WERI-Rb-1 (cell line): ENCODE measurements around the gene MRTFB.

ENCODE experiments used
- DNase-seq: peaks from one replicate; pipeline ENCODE4 v3.0.0-alpha.2; 2020
- H3K27ac ChIP-seq: fragments of 250-450 bp; sonication (Bioruptor Pico); 2 replicates; pipeline ENCODE4 v1.5.1; 2020; ENCODE audit warnings: mild to moderate bottlenecking, moderate library complexity
- H3K27me3 ChIP-seq: fragments of 250-450 bp; sonication (Bioruptor Pico); 2 replicates; pipeline ENCODE4 v1.5.1; 2021; ENCODE audit warnings: mild to moderate bottlenecking, low read depth, moderate library complexity; ENCODE audit not compliant: insufficient read depth, severe bottlenecking
- H3K36me3 ChIP-seq: fragments of 250-450 bp; sonication (Bioruptor Pico); 2 replicates; pipeline ENCODE4 v1.5.1; 2020; ENCODE audit warnings: mild to moderate bottlenecking, moderate library complexity
- H3K4me3 ChIP-seq: 2 replicates; pipeline ENCODE4 v1.5.1; 2011; ENCODE audit warnings: low read depth, mild to moderate bottlenecking, control low read depth, low read length
- H3K9me3 ChIP-seq: fragments of 250-450 bp; sonication (Bioruptor Pico); 2 replicates; pipeline ENCODE4 v1.5.1; 2021; ENCODE audit warnings: mild to moderate bottlenecking, moderate library complexity; ENCODE audit not compliant: severe bottlenecking
- CTCF ChIP-seq: IDR thresholded peaks from 2 replicates; pipeline ENCODE4 v1.5.1; 2011; ENCODE audit warnings: low read depth, mild to moderate bottlenecking, control low read depth, inconsistent platforms, low read length

MRTFB gene

DNA sequence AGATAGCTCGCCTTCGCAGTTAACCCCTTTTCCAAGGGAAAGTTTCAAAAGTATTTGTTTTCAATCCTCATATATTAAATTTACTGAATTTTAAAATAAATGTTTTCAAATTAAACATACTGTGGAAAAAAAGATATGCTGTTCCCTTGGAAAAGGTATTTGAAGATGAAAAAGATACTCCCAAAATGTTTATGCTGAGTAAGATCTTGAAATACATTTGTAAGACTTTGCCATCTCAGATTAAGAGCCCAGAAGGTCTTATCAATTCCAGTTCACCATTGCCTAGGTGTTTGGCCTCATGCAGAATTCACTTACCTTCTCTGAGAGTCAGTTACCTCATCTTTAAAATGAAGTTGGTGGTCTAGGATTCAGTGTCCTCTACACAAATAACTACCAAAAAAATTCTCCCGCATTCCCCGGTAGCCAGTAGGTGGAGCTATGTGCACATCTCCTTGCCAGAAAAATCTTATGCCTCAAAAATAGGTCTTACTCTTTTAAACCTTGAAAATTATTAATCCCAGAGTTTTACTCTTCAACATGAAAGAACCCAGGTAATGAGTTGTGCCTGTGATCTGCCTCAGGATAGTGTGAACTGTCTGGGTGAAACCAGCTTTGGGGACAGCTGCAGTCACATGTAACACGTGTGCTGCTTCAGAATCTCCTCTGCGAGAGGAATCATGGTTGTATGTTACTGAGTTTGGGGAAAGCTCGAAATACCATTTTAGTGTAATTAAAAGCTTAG, 178.3 kb downstream of the MRTFB start:
- no peak overlapping the region for H3K27ac ChIP-seq
- peak; percentile 67 for TF ChIP-seq CTCF
- no peaks in the 10 kb centered on the region for H3K9me3 ChIP-seq
- no peak overlapping the region for H3K4me3 ChIP-seq
- peaks cover 69% of the 10 kb centered on the region for H3K36me3 ChIP-seq
- H3K27me3 ChIP-seq, result no peaks in the 10 kb centered on the region
- DNase-seq, result peak; percentile 25

- no peak for DNase-seq
- no peaks in the 10 kb centered on the region for H3K9me3 ChIP-seq
- H3K27me3 ChIP-seq, result no peaks in the 10 kb centered on the region
- no peak for TF ChIP-seq CTCF
- no peak overlapping the region for H3K4me3 ChIP-seq
- no peak overlapping the region for H3K27ac ChIP-seq
- peaks cover 60% of the 10 kb centered on the region for H3K36me3 ChIP-seq
These were observed 180.3 kb downstream of the MRTFB start for GRCh38 chr16:14251419-14251818.

GRCh38 chr16:14252860-14253259, 181.7 kb downstream of the MRTFB start:
- DNase-seq, result no peak
- Histone ChIP-seq H3K36me3 (peaks cover 52% of the 10 kb centered on the region), H3K4me3 (no peak overlapping the region), H3K27me3 (no peaks in the 10 kb centered on the region), H3K27ac (no peak overlapping the region), H3K9me3 (no peaks in the 10 kb centered on the region)
- no peak for TF ChIP-seq CTCF

GRCh38 chr16:14263011-14263410, 191.9 kb downstream of the MRTFB start:
- no peak overlapping the region for H3K4me3 ChIP-seq
- H3K27me3 ChIP-seq, result no peaks in the 10 kb centered on the region
- DNase-seq, result no peak
- no peaks in the 10 kb centered on the region for H3K9me3 ChIP-seq
- H3K36me3 ChIP-seq, result peaks cover 47% of the 10 kb centered on the region
- no peak for TF ChIP-seq CTCF
- H3K27ac ChIP-seq, result no peak overlapping the region

DNA sequence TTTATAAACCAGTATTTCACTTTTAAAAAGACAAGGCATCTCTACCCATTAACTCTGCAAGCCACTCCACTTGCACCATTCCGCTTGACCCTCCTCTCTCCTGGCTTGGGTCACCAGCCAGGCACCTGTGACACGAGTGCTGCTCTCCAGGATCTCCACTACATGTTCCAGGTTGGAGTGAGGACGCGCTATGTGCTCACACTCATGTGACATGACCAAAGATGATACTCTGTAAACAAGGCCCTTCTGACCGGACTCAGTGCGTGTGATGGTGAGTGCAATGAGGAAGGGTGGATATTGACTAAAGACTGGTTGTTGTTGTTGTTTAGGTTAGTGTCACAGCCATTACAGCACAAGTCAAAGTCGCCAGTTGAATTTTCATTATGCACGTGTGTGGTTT, 192.7 kb downstream of the MRTFB start:
- DNase-seq, result no peak
- Histone ChIP-seq H3K27me3 (no peaks in the 10 kb centered on the region), H3K4me3 (no peak overlapping the region), H3K36me3 (peaks cover 39% of the 10 kb centered on the region), H3K27ac (no peak overlapping the region), H3K9me3 (no peaks in the 10 kb centered on the region)
- no peak for TF ChIP-seq CTCF

- Histone ChIP-seq H3K27ac (no peak overlapping the region), H3K9me3 (no peaks in the 10 kb centered on the region), H3K4me3 (no peak overlapping the region), H3K27me3 (no peaks in the 10 kb centered on the region), H3K36me3 (peaks cover 32% of the 10 kb centered on the region)
- no peak for TF ChIP-seq CTCF
- no peak for DNase-seq
These were observed 193.3 kb downstream of the MRTFB start for GRCh38 chr16:14264327-14264943.
